Muscle layer of duodenum (tissue), 2 donors: ENCODE measurements around the gene LGALS4.
"Not testable (repeated sequence)": the region's sequence is repeated elsewhere in the genome, so short reads cannot be mapped to it uniquely, and the experiment has no call there.

Experiments used
- H3K27ac ChIP-seq: one replicate; pipeline ENCODE4 v1.7.0; 2013; ENCODE audit warnings: mild to moderate bottlenecking, low read length
- H3K27me3 ChIP-seq: one replicate; pipeline ENCODE4 v1.7.0; 2013; ENCODE audit warnings: low read depth, mild to moderate bottlenecking, control low read depth, low read length
- H3K36me3 ChIP-seq, 2 donors: one replicate each; pipeline ENCODE4 v1.7.0; 2013; ENCODE audit warnings: low read length in 2 of 2, control low read depth in 1 of 2, mild to moderate bottlenecking in 1 of 2; ENCODE audit not compliant: insufficient read depth in 2 of 2, control insufficient read depth in 1 of 2
- H3K4me1 ChIP-seq, 2 donors: one replicate each; pipeline ENCODE4 v1.7.0; 2013; ENCODE audit warnings: low read length in 2 of 2, mild to moderate bottlenecking in 2 of 2, control low read depth in 1 of 2, moderate library complexity in 1 of 2; ENCODE audit not compliant: insufficient read depth in 2 of 2, control insufficient read depth in 1 of 2
- H3K4me3 ChIP-seq, 2 donors: one replicate each; pipeline ENCODE4 v1.7.0; 2013; ENCODE audit warnings: low read length in 2 of 2, low read depth in 1 of 2, mild to moderate bottlenecking in 1 of 2
- H3K9me3 ChIP-seq, 2 donors: one replicate each; pipeline ENCODE4 v1.7.0; 2013; ENCODE audit warnings: low read length in 2 of 2, control low read depth in 1 of 2, mild to moderate bottlenecking in 1 of 2; ENCODE audit not compliant: control insufficient read depth in 1 of 2
- donor health status: healthy.

The LGALS4 gene

GRCh38 chr19:38803543-38803942, 9.2 kb downstream of the LGALS4 start:
- Histone ChIP-seq H3K9me3 (no peaks in the 10 kb centered on the region), H3K4me1 (no peaks in the 10 kb centered on the region), H3K4me3 (no peak overlapping the region), H3K27ac (no peak overlapping the region), H3K36me3 (peaks cover 0 to 7% of the 10 kb centered on the region in 2 donors), H3K27me3 (no peaks in the 10 kb centered on the region)

- H3K9me3 ChIP-seq = no peaks in the 10 kb centered on the region
- no peak overlapping the region for H3K27ac ChIP-seq
- H3K4me3 ChIP-seq = no peak overlapping the region
- no peaks in the 10 kb centered on the region for H3K4me1 ChIP-seq
- peaks cover 0 to 7% of the 10 kb centered on the region in 2 donors for H3K36me3 ChIP-seq
- no peaks in the 10 kb centered on the region for H3K27me3 ChIP-seq
Measured at GRCh38 chr19:38801359-38802095, 11.2 kb downstream of the LGALS4 start.

GRCh38 chr19:38800577-38801347, 12.0 kb downstream of the LGALS4 start:
- Histone ChIP-seq H3K4me3 (no peak overlapping the region), H3K36me3 (peaks cover 0 to 7% of the 10 kb centered on the region in 2 donors), H3K9me3 (no peaks in the 10 kb centered on the region), H3K27me3 (no peaks in the 10 kb centered on the region), H3K4me1 (no peaks in the 10 kb centered on the region), H3K27ac (no peak overlapping the region)

- Histone ChIP-seq H3K27me3 (no peaks in the 10 kb centered on the region), H3K4me3 (no peak overlapping the region), H3K27ac (no peak overlapping the region), H3K9me3 (no peaks in the 10 kb centered on the region), H3K36me3 (peaks cover 0 to 7% of the 10 kb centered on the region in 2 donors), H3K4me1 (no peaks in the 10 kb centered on the region)
Measured at GRCh38 chr19:38799104-38799503, 13.6 kb downstream of the LGALS4 start.

DNA sequence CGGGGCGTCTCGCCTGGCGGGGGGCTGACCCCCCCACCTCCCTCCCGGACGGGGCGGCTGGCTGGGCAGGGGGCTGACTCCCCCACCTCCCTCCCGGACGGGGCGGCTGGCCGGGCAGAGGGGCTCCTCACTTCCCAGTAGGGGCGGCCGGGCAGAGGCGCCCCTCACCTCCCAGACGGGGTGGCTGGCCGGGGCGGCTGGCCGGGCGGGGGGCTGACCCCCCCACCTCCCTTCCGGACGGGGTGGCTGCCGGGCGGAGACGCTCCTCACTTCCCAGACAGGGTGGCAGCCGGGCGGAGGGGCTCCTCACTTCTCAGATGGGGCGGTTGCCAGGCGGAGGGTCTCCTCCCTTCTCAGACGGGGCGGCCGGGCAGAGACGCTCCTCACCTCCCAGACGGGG, 15.0 kb downstream of the LGALS4 start:
- H3K36me3 ChIP-seq, H3K9me3 ChIP-seq, H3K4me3 ChIP-seq, H3K27ac ChIP-seq, H3K27me3 ChIP-seq, H3K4me1 ChIP-seq: not testable (repeated sequence)

- H3K4me1 ChIP-seq = peaks cover 0 to 4% of the 10 kb centered on the region in 2 donors
- H3K27me3 ChIP-seq = no peaks in the 10 kb centered on the region
- H3K27ac ChIP-seq = no peak overlapping the region
- no peaks in the 10 kb centered on the region for H3K9me3 ChIP-seq
- H3K36me3 ChIP-seq = no peaks in the 10 kb centered on the region
- H3K4me3 ChIP-seq = no peak overlapping the region
Measured at GRCh38 chr19:38796154-38796553, 16.6 kb downstream of the LGALS4 start.

- Histone ChIP-seq H3K36me3 (no peaks in the 10 kb centered on the region), H3K9me3 (no peaks in the 10 kb centered on the region), H3K4me1 (peaks cover 0 to 4% of the 10 kb centered on the region in 2 donors), H3K27ac (no peak overlapping the region), H3K4me3 (no peak overlapping the region), H3K27me3 (no peaks in the 10 kb centered on the region)
Measured at GRCh38 chr19:38795549-38795948, 17.2 kb downstream of the LGALS4 start.

- H3K9me3 ChIP-seq = no peaks in the 10 kb centered on the region
- no peak overlapping the region for H3K27ac ChIP-seq
- H3K4me1 ChIP-seq = peaks cover 0 to 4% of the 10 kb centered on the region in 2 donors
- H3K27me3 ChIP-seq = no peaks in the 10 kb centered on the region
- H3K36me3 ChIP-seq = no peaks in the 10 kb centered on the region
- no peak overlapping the region for H3K4me3 ChIP-seq
Measured at GRCh38 chr19:38793671-38794070, 19.1 kb downstream of the LGALS4 start.

- Histone ChIP-seq H3K4me3 (no peak overlapping the region), H3K4me1 (peaks cover 0 to 4% of the 10 kb centered on the region in 2 donors), H3K27me3 (no peaks in the 10 kb centered on the region), H3K9me3 (no peaks in the 10 kb centered on the region), H3K27ac (no peak overlapping the region), H3K36me3 (no peaks in the 10 kb centered on the region)
Measured at GRCh38 chr19:38793177-38793576, 19.6 kb downstream of the LGALS4 start.

- H3K4me1 ChIP-seq = peaks cover 0 to 4% of the 10 kb centered on the region in 2 donors
- H3K4me3 ChIP-seq = peak overlapping the region in 1 of 2 donors; percentile 28
- H3K27me3 ChIP-seq = no peaks in the 10 kb centered on the region
- H3K9me3 ChIP-seq = no peaks in the 10 kb centered on the region
- no peak overlapping the region for H3K27ac ChIP-seq
- H3K36me3 ChIP-seq = no peaks in the 10 kb centered on the region
Measured at GRCh38 chr19:38792250-38793111, 20.3 kb downstream of the LGALS4 start.

DNA sequence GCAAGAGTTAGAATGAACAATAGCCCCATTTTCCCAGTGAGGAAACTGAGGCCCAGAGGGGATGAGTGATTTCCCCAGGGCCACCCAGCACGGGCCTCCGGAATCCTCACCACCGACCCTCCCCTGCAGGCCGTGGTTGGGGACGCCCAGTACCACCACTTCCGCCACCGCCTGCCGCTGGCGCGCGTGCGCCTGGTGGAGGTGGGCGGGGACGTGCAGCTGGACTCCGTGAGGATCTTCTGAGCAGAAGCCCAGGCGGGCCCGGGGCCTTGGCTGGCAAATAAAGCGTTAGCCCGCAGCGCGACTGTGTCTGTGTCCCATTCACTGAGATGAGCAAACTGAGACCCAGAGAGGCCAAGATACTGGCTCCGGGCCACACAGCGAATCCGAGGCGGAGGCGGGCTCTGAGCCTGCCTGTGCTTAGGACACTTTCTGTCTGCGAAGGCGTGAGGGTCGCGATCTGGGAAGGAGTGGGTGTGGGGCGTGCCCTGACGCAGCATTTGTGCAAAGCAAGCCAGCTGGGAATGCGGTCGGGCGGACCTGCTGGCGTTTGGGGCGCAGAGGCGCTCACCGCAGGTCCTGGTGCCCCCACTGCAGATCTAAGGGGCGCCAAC, 21.2 kb downstream of the LGALS4 start:
- not testable (repeated sequence) for H3K4me3 ChIP-seq

More for the DNA sequence above, 21.2 kb downstream of the LGALS4 start:
- H3K9me3 ChIP-seq, H3K27ac ChIP-seq, H3K4me1 ChIP-seq, H3K36me3 ChIP-seq, H3K27me3 ChIP-seq: not testable (repeated sequence)
